GM12878 (cell line): Measurements from ENCODE around the gene S100G. TPM values are rescaled to one million over a fixed set of nuclear protein-coding genes. Genes with fewer than 3 reads are reported as not detected.

ENCODE experiments used
- ATAC-seq: fragments of 200-7000 bp; cut with Tn5 transposase; 3 replicates; pipeline ENCODE4 v1.9.1; 2020; ENCODE audit warnings: mild to moderate bottlenecking, moderate library complexity
- BruUV-seq: library from RNA; stranded (reverse); fragments of 400-500 nt; replicated peaks from 2 replicates; lab custom pipeline; 2021; lab: Mats Ljungman, UMichigan
- CTCF ChIA-PET: fragments of 300-600 bp; sonication (Branson Sonifier 250); formaldehyde crosslinking; extraction: SDS; loops from one replicate; lab custom pipeline; 2021; ENCODE audit warnings: inconsistent platforms; lab: Yijun Ruan, JAX
- POLR2A ChIA-PET: fragments of 350-600 bp; formaldehyde crosslinking; extraction: SDS; loops from one replicate; lab custom pipeline; 2021; ENCODE audit warnings: inconsistent platforms; lab: Charles Lee
- RAD21 ChIA-PET: fragments of 300-600 bp; sonication (Branson Sonifier 250); formaldehyde crosslinking; loops from one replicate; lab custom pipeline; 2023; ENCODE audit warnings: antibody characterized with exemption; ENCODE audit not compliant: unreplicated experiment; lab: Charles Lee
- SMC1A ChIA-PET: fragments of 300-600 bp; sonication (Branson Sonifier 250); formaldehyde crosslinking; loops from one replicate; lab custom pipeline; 2023; ENCODE audit not compliant: unreplicated experiment, uncharacterized antibody; lab: Charles Lee
- DNase-seq: peaks from one replicate; pipeline ENCODE4 v3.0.0-alpha.2; 2011; ENCODE audit warnings: low read depth, low spot score
- FAIRE-seq: peaks from 3 replicates; lab custom pipeline; 2011; peaks lifted over from hg19 to GRCh38; lab: Jason Lieb, UNC
- H2AFZ ChIP-seq: 2 replicates; pipeline ENCODE4 v1.6.0; 2011; ENCODE audit warnings: low read depth, low read length, control low read depth; ENCODE audit not compliant: control insufficient read depth
- H3K27ac ChIP-seq: 2 replicates; pipeline ENCODE4 v1.5.1; 2011; ENCODE audit warnings: control low read depth; ENCODE audit not compliant: control insufficient read depth, insufficient read depth
- H3K27me3 ChIP-seq, 2 experiments: replicated peaks in 1 of 2; 2 replicates each; pipeline versions ENCODE4 v1.6.0 to v1.6.1; 2011; ENCODE audit warnings: low read length in 1 of 2; ENCODE audit not compliant: control insufficient read depth in 2 of 2, insufficient read depth in 2 of 2
- H3K36me3 ChIP-seq, 2 experiments: 2 replicates each; pipeline ENCODE4 v1.5.1; 2011; ENCODE audit warnings: low read length in 1 of 2; ENCODE audit not compliant: control insufficient read depth in 2 of 2, insufficient read depth in 2 of 2
- H3K4me1 ChIP-seq: 2 replicates; pipeline ENCODE4 v1.6.1; 2011; ENCODE audit warnings: mild to moderate bottlenecking, low read length, moderate library complexity, mixed read lengths; ENCODE audit not compliant: control insufficient read depth, insufficient read depth
- H3K4me2 ChIP-seq: 2 replicates; pipeline ENCODE4 v1.6.0; 2011; ENCODE audit warnings: control low read depth; ENCODE audit not compliant: control insufficient read depth, insufficient read depth
- H3K4me3 ChIP-seq: fragments of 200-600 bp; sonication (generic); 2 replicates; pipeline ENCODE4 v1.5.1; 2016
- H3K79me2 ChIP-seq: 2 replicates; pipeline ENCODE4 v1.6.0; 2011; ENCODE audit warnings: low read length; ENCODE audit not compliant: control insufficient read depth, insufficient read depth
- H3K9ac ChIP-seq: 2 replicates; pipeline ENCODE4 v1.8.0; 2011; ENCODE audit warnings: low read length, control low read depth, mixed read lengths; ENCODE audit not compliant: control insufficient read depth, insufficient read depth
- H3K9me3 ChIP-seq: replicated peaks from 3 replicates; pipeline ENCODE4 v1.5.1; 2011; ENCODE audit warnings: mild to moderate bottlenecking, low read length; ENCODE audit not compliant: control insufficient read depth, insufficient read depth
- H4K20me1 ChIP-seq: 2 replicates; pipeline ENCODE4 v1.6.0; 2011; ENCODE audit not compliant: control insufficient read depth, insufficient read depth
- EZH2 ChIP-seq: IDR thresholded peaks from 2 replicates; pipeline ENCODE4 v1.6.1; 2012; ENCODE audit warnings: low read depth, mild to moderate bottlenecking, control low read depth, inconsistent platforms, low read length, borderline replicate concordance; ENCODE audit not compliant: control insufficient read depth
- IRF5 ChIP-seq: fragments of 450-650 bp; IDR thresholded peaks from 2 replicates; pipeline ENCODE4 v1.6.1; 2017; ENCODE audit warnings: borderline replicate concordance
- LARP7 ChIP-seq: fragments of 450-650 bp; IDR thresholded peaks from 2 replicates; pipeline ENCODE4 v1.6.1; 2017; ENCODE audit warnings: mild to moderate bottlenecking
- MTA2 ChIP-seq: fragments of 450-650 bp; IDR thresholded peaks from 2 replicates; pipeline ENCODE4 v1.6.1; 2016; ENCODE audit warnings: low read depth, mild to moderate bottlenecking, moderate library complexity
- POLR2AphosphoS5 ChIP-seq: IDR thresholded peaks from 2 replicates; pipeline ENCODE4 v1.6.1; 2011; ENCODE audit warnings: mild to moderate bottlenecking, low read length, inconsistent platforms
- RAD51 ChIP-seq: fragments of 450-650 bp; IDR thresholded peaks from 2 replicates; pipeline ENCODE4 v1.6.1; 2016; ENCODE audit warnings: moderate library complexity, mild to moderate bottlenecking, inconsistent platforms
- RELA ChIP-seq: fragments of 450-650 bp; IDR thresholded peaks from 2 replicates; pipeline ENCODE4 v1.8.0; 2014; ENCODE audit warnings: borderline replicate concordance; ENCODE audit not compliant: partially characterized antibody
- SIN3A ChIP-seq: IDR thresholded peaks from 2 replicates; pipeline ENCODE4 v1.6.1; 2012; ENCODE audit warnings: low read depth, low read length, improper control_type of control experiment
- SRF ChIP-seq, 2 experiments: IDR thresholded peaks; 2 replicates each; pipeline ENCODE4 v1.6.1; 2011; ENCODE audit warnings: low read depth in 2 of 2, low read length in 2 of 2, mild to moderate bottlenecking in 1 of 2, moderate library complexity in 1 of 2
- WRNIP1 ChIP-seq: IDR thresholded peaks from 2 replicates; pipeline ENCODE4 v1.6.1; 2011; ENCODE audit warnings: low read depth, low read length, improper control_type of control experiment, borderline replicate concordance
- ZNF217 ChIP-seq: fragments of 450-650 bp; IDR thresholded peaks from 2 replicates; pipeline ENCODE4 v1.6.1; 2017; ENCODE audit warnings: antibody characterized with exemption, mild to moderate bottlenecking
- WGBS: methylation state at CpG from one replicate; pipeline ENCODE4 v1.1.6; 2016; ENCODE audit warnings: low lambda C conversion rate; ENCODE audit not compliant: insufficient replicate concordance, insufficient coverage; ENCODE audit errors: missing lambda C conversion rate; 5-methylcytosine and 5-hydroxymethylcytosine counted together
- in situ Hi-C: fragments of 300-500 bp; cut with MboI; formaldehyde crosslinking; loops from 9 replicates; pipeline ENCODE4 v1.14.3; 2018; ENCODE audit warnings: mixed read lengths
- intact Hi-C: fragments of 100-400 bp; cut with micrococcal nuclease; formaldehyde crosslinking; loops from one replicate; pipeline ENCODE4 v1.14.2; 2022; ENCODE audit not compliant: unreplicated experiment
- polyA plus RNA-seq, 11 experiments: library from polyadenylated mRNA; depleted of rRNA in 4 of 11; unstranded in 6 of 11; stranded (reverse) in 5 of 11; fragments of >200 nt; fragmentation: Nextera tagmentation in 4 of 11; fragmentation: Illumina TruSeq in 1 of 11; extraction: Ambion mirVana in 4 of 11; extraction: Trizol in 1 of 11; gene quantifications; 1 replicate in 1 of 11; 2 replicates in 10 of 11; pipeline versions ENCODE4 v1.2.1 to v1.2.3, GENCODE V29; 2011 to 2016; ENCODE audit warnings: inconsistent platforms in 2 of 11, missing spikeins in 2 of 11, low read depth in 1 of 11
- total RNA-seq, 4 experiments: library from RNA; depleted of rRNA in 3 of 4; stranded (reverse); fragments of >200 nt in 3 of 4; fragmentation: Illumina TruSeq in 1 of 4; extraction: Trizol in 1 of 4; gene quantifications; 2 replicates each; pipeline versions ENCODE4 v1.2.1 to v1.2.3, GENCODE V29; 2013 to 2021
- TF ChIP-seq, protein P1 (sequence below): fragments of 150-350 bp; IDR thresholded peaks from 2 replicates; pipeline ENCODE4 v1.6.1; 2016; ENCODE audit warnings: low read depth, low read length

S100G gene
- total and polyA plus RNA-seq, 10 of the 15 experiments (the other 5 are each of a cell fraction or from before 2014, with no cell fraction given): not detected

- TF ChIP-seq, protein P1, sequence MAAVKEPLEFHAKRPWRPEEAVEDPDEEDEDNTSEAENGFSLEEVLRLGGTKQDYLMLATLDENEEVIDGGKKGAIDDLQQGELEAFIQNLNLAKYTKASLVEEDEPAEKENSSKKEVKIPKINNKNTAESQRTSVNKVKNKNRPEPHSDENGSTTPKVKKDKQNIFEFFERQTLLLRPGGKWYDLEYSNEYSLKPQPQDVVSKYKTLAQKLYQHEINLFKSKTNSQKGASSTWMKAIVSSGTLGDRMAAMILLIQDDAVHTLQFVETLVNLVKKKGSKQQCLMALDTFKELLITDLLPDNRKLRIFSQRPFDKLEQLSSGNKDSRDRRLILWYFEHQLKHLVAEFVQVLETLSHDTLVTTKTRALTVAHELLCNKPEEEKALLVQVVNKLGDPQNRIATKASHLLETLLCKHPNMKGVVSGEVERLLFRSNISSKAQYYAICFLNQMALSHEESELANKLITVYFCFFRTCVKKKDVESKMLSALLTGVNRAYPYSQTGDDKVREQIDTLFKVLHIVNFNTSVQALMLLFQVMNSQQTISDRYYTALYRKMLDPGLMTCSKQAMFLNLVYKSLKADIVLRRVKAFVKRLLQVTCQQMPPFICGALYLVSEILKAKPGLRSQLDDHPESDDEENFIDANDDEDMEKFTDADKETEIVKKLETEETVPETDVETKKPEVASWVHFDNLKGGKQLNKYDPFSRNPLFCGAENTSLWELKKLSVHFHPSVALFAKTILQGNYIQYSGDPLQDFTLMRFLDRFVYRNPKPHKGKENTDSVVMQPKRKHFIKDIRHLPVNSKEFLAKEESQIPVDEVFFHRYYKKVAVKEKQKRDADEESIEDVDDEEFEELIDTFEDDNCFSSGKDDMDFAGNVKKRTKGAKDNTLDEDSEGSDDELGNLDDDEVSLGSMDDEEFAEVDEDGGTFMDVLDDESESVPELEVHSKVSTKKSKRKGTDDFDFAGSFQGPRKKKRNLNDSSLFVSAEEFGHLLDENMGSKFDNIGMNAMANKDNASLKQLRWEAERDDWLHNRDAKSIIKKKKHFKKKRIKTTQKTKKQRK: no peak
- no peak for TF ChIP-seq POLR2AphosphoS5
- TF ChIP-seq SRF (IDR thresholded peaks at IDR 0.05; ENCODE audit: low read depth in 2 of 2, low read length in 2 of 2): no peak
- TF ChIP-seq ZNF217: no peak
- TF ChIP-seq SIN3A: no peak
- TF ChIP-seq MTA2: no peak
- no peak for TF ChIP-seq RELA
Measured at GRCh38 chrX:16664626-16665025, 14.7 kb downstream of the S100G start (continued).

- in situ Hi-C loops (no loop called here), intact Hi-C loops (no loop called here)
- Histone ChIP-seq H4K20me1 (no peaks in the 10 kb centered on the region), H3K36me3 (no peaks in the 10 kb centered on the region; a peak in 1 of 4 replicates), H3K27me3 (no peaks in the 10 kb centered on the region), H3K9ac (no peak overlapping the region), H2AFZ (no peak overlapping the region), H3K27ac (no peak overlapping the region), H3K4me2 (no peak overlapping the region), H3K9me3 (no peaks in the 10 kb centered on the region), H3K79me2 (no peaks in the 10 kb centered on the region), H3K4me1 (no peaks in the 10 kb centered on the region), H3K4me3 (no peak overlapping the region)
- WGBS: 44% methylated on average over 2 of the region's 2 CpGs
- BruUV-seq: no TSS peak
- POLR2A ChIA-PET: no interaction called here
- SMC1A ChIA-PET: no interaction called here
- ATAC-seq (no peak), FAIRE-seq (no peak), DNase-seq (no peak)
- TF ChIP-seq LARP7 (no peak), RELA (no peak), IRF5 (no peak), RAD51 (no peak), WRNIP1 (no peak), EZH2 (no peak)
- RAD21 ChIA-PET: no interaction called here
- CTCF ChIA-PET: interaction anchor here (1.1 kb wide), 1 partner anchor 32 kb away, joined by 3 read pairs; no protein-coding TSS in a partner anchor
Measured at GRCh38 chrX:16665089-16665488, 15.1 kb downstream of the S100G start.
